Measurements from ENCODE around the gene ZNF138.

DNA sequence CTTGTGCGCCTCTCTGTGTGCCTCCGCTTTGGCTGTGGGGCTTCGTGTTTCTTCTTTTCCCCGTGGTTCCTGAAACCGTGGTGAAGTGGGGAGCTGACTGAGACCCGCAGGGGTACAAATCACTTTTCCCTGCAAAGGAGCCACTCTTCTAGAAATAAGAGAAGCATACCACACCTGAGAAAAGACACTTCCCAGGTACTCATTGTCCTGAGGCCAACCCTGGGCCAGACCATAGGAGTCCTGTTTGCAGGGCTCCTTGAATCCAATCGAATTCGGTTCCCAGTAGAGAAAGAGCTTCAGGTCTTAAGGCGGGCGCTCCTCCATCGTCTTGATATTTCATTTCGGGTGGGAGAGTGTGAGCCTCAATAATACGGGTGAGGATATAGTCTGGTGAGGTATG lies 76.4 kb downstream of the ZNF138 start:
- TF ChIP-seq POLR2A (IDR thresholded peaks at IDR 0.05): no peak
- TF ChIP-seq, protein P1, sequence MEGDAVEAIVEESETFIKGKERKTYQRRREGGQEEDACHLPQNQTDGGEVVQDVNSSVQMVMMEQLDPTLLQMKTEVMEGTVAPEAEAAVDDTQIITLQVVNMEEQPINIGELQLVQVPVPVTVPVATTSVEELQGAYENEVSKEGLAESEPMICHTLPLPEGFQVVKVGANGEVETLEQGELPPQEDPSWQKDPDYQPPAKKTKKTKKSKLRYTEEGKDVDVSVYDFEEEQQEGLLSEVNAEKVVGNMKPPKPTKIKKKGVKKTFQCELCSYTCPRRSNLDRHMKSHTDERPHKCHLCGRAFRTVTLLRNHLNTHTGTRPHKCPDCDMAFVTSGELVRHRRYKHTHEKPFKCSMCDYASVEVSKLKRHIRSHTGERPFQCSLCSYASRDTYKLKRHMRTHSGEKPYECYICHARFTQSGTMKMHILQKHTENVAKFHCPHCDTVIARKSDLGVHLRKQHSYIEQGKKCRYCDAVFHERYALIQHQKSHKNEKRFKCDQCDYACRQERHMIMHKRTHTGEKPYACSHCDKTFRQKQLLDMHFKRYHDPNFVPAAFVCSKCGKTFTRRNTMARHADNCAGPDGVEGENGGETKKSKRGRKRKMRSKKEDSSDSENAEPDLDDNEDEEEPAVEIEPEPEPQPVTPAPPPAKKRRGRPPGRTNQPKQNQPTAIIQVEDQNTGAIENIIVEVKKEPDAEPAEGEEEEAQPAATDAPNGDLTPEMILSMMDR (IDR thresholded peaks at IDR 0.05): no peak
